ENCODE results near the gene CHD1L. TPM values are rescaled to one million over a fixed set of nuclear protein-coding genes. Genes with fewer than 3 reads are reported as not detected.

The CHD1L gene
- total and polyA plus RNA-seq, 2 of the 13 experiments (the other 11 are each of a cell fraction or from before 2014, with no cell fraction given): 74.3 to 111 TPM

DNA sequence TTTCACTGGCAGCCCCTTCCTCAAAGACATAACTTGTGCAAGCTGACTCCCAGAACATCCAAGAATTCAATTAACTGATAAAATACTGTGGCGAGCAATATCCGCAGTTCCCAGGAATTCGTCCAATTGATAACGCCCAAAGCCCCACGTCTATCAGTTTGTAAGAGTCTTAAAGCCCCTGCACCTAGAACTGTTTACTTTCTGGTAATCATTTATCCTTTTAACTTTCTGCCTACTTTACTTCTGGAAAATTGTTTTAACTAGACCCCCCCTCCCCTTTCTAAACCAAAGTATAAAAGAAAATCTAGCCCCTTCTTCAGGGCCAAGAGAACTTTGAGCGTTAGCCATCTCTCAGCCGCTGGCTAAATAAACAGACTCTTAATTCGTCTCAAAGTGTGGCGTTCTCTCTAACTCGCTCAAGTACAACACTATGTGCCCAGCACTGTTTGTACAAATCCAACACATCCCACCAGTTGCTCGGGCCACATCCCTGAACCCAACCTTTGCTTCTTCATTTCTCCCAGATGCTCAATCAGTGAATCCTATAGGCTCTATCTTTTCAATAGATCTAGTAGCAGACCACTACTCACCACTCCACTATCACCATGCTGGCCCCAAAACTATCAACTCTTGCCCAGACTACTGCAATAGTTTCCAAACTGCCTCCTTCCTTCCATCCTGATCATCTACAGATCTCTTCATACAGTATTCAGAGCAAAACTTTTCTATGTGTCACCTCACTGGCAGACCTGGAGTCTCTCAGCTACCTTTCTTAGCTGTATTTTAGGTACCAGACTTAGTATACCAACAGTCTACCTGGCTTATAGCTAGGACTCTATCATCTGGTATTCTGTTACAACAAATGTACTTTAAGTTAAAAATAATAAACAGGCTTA is 3.3 kb upstream of the CHD1L start (continued):
- peak; percentile 75 for TF ChIP-seq TBX2 (CRISPR knock-in tag; IDR thresholded peaks at IDR 0.05; ENCODE audit: borderline replicate concordance)
- TF ChIP-seq BRD4 (CRISPR knock-in tag; IDR thresholded peaks at IDR 0.05): no peak
- no peak for TF ChIP-seq ZNF546 (CRISPR knock-in tag; conservative IDR thresholded peaks at IDR 0.05)
- TF ChIP-seq POLR2AphosphoS5 (IDR thresholded peaks at IDR 0.05; ENCODE audit: low read depth, low read length): peak; percentile 62
- no peak for TF ChIP-seq FOXP1 (IDR thresholded peaks at IDR 0.05)
- TF ChIP-seq FOXP1 (CRISPR knock-in tag; IDR thresholded peaks at IDR 0.05): peak; percentile 68; the same call in 1 of the 2 replicates
- TF ChIP-seq RARA (CRISPR knock-in tag; IDR thresholded peaks at IDR 0.05): peak; percentile 78
- TF ChIP-seq ZBTB42 (CRISPR knock-in tag; IDR thresholded peaks at IDR 0.05): no peak
- no peak for TF ChIP-seq JDP2 (CRISPR knock-in tag; IDR thresholded peaks at IDR 0.05; ENCODE audit: borderline replicate concordance)
- TF ChIP-seq FLYWCH1 (CRISPR knock-in tag; IDR thresholded peaks at IDR 0.05): no peak
- TF ChIP-seq ZMYM4 (CRISPR knock-in tag; IDR thresholded peaks at IDR 0.05): peak; percentile 68
- TF ChIP-seq, protein P1, sequence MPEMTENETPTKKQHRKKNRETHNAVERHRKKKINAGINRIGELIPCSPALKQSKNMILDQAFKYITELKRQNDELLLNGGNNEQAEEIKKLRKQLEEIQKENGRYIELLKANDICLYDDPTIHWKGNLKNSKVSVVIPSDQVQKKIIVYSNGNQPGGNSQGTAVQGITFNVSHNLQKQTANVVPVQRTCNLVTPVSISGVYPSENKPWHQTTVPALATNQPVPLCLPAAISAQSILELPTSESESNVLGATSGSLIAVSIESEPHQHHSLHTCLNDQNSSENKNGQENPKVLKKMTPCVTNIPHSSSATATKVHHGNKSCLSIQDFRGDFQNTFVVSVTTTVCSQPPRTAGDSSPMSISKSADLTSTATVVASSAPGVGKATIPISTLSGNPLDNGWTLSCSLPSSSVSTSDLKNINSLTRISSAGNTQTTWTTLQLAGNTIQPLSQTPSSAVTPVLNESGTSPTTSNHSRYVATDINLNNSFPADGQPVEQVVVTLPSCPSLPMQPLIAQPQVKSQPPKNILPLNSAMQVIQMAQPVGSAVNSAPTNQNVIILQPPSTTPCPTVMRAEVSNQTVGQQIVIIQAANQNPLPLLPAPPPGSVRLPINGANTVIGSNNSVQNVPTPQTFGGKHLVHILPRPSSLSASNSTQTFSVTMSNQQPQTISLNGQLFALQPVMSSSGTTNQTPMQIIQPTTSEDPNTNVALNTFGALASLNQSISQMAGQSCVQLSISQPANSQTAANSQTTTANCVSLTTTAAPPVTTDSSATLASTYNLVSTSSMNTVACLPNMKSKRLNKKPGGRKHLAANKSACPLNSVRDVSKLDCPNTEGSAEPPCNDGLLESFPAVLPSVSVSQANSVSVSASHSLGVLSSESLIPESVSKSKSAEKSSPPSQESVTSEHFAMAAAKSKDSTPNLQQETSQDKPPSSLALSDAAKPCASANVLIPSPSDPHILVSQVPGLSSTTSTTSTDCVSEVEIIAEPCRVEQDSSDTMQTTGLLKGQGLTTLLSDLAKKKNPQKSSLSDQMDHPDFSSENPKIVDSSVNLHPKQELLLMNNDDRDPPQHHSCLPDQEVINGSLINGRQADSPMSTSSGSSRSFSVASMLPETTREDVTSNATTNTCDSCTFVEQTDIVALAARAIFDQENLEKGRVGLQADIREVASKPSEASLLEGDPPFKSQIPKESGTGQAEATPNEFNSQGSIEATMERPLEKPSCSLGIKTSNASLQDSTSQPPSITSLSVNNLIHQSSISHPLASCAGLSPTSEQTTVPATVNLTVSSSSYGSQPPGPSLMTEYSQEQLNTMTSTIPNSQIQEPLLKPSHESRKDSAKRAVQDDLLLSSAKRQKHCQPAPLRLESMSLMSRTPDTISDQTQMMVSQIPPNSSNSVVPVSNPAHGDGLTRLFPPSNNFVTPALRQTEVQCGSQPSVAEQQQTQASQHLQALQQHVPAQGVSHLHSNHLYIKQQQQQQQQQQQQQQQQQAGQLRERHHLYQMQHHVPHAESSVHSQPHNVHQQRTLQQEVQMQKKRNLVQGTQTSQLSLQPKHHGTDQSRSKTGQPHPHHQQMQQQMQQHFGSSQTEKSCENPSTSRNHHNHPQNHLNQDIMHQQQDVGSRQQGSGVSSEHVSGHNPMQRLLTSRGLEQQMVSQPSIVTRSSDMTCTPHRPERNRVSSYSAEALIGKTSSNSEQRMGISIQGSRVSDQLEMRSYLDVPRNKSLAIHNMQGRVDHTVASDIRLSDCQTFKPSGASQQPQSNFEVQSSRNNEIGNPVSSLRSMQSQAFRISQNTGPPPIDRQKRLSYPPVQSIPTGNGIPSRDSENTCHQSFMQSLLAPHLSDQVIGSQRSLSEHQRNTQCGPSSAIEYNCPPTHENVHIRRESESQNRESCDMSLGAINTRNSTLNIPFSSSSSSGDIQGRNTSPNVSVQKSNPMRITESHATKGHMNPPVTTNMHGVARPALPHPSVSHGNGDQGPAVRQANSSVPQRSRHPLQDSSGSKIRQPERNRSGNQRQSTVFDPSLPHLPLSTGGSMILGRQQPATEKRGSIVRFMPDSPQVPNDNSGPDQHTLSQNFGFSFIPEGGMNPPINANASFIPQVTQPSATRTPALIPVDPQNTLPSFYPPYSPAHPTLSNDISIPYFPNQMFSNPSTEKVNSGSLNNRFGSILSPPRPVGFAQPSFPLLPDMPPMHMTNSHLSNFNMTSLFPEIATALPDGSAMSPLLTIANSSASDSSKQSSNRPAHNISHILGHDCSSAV (CRISPR knock-in tag; IDR thresholded peaks at IDR 0.05; ENCODE audit: borderline replicate concordance): no peak
- TF ChIP-seq TAF1 (CRISPR knock-in tag; IDR thresholded peaks at IDR 0.05): 0 out of 2 replicates have a peak, but pooled peaks have one; percentile 33
- TF ChIP-seq ZNF644 (CRISPR knock-in tag; IDR thresholded peaks at IDR 0.05; ENCODE audit: low read depth): 0 out of 2 replicates have a peak, but pooled peaks have one; percentile 19
- TF ChIP-seq CREM (IDR thresholded peaks at IDR 0.05): peak; percentile 81
- no peak for TF ChIP-seq CREM (CRISPR knock-in tag; IDR thresholded peaks at IDR 0.05)
- peak; percentile 56 for TF ChIP-seq SALL1 (CRISPR knock-in tag; IDR thresholded peaks at IDR 0.05)
- TF ChIP-seq, protein P2, sequence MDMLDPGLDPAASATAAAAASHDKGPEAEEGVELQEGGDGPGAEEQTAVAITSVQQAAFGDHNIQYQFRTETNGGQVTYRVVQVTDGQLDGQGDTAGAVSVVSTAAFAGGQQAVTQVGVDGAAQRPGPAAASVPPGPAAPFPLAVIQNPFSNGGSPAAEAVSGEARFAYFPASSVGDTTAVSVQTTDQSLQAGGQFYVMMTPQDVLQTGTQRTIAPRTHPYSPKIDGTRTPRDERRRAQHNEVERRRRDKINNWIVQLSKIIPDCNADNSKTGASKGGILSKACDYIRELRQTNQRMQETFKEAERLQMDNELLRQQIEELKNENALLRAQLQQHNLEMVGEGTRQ (IDR thresholded peaks at IDR 0.05; ENCODE audit: low read depth, low read length): no peak
- TF ChIP-seq, protein P2 (CRISPR knock-in tag; IDR thresholded peaks at IDR 0.05; ENCODE audit: borderline replicate concordance): no peak
- TF ChIP-seq GABPA (IDR thresholded peaks at IDR 0.05; ENCODE audit: low read depth, low read length): no peak
- TF ChIP-seq GABPA (CRISPR knock-in tag; IDR thresholded peaks at IDR 0.05; ENCODE audit: low read depth): peak; percentile 20; the same call in 1 of the 2 replicates
- peak; percentile 31; the same call in 1 of the 2 replicates for TF ChIP-seq SPEN (CRISPR knock-in tag; IDR thresholded peaks at IDR 0.05; ENCODE audit: low read depth)
